ENCODE results near the gene F11. TPM values are rescaled to one million over a fixed set of nuclear protein-coding genes. Genes with fewer than 3 reads are reported as not detected.

The F11 gene
- total and polyA plus RNA-seq, 10 donors, result 0.20 to 2.2 TPM; not detected in 8

DNA sequence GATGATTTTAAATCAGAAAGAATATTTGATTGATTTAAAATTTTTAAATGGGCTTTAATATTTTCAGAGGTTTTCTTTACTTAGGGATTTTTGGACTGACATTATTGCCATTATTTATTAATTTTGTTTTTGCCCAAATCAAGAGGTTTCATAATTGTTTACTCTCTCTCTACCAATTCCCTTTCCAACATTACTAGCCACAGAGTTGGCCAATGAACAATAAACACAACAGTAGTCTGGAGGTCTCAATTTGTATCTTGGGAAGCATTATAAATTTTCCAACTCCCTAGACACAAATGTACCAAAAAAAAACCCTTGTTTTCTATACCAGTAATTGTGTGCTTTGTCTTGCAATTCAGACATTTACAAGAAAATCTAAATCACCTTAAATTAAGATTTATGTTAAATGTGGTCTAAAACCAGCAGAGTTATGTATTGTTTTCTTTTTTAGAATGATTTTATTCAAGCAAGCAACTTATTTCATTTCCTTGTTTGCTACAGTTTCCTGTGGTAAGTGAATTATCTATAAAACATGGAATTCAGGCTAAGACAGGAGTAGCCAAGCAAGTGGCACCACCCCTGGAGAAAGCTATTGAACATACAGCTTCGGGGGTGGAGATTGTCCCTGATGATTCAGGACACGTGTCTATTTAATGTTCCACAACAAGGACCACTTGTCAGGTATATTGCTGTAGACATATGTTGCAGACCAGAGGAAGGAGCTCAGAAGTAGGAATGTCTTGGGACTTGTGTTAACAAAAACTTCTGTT, 38.1 kb upstream of the F11 start:
- Histone ChIP-seq H3K4me1 (no peaks in the 10 kb centered on the region), H3K36me3 (no peaks in the 10 kb centered on the region), H3K9me3 (peaks cover 0 to 34% (median 26%) of the 10 kb centered on the region in 8 donors), H3K27me3 (replicated peaks in 1 of 7) (no peaks in the 10 kb centered on the region), H3K27ac (no peak overlapping the region), H3K4me3 (no peak overlapping the region)
- TF ChIP-seq, protein P1, sequence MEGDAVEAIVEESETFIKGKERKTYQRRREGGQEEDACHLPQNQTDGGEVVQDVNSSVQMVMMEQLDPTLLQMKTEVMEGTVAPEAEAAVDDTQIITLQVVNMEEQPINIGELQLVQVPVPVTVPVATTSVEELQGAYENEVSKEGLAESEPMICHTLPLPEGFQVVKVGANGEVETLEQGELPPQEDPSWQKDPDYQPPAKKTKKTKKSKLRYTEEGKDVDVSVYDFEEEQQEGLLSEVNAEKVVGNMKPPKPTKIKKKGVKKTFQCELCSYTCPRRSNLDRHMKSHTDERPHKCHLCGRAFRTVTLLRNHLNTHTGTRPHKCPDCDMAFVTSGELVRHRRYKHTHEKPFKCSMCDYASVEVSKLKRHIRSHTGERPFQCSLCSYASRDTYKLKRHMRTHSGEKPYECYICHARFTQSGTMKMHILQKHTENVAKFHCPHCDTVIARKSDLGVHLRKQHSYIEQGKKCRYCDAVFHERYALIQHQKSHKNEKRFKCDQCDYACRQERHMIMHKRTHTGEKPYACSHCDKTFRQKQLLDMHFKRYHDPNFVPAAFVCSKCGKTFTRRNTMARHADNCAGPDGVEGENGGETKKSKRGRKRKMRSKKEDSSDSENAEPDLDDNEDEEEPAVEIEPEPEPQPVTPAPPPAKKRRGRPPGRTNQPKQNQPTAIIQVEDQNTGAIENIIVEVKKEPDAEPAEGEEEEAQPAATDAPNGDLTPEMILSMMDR (IDR thresholded peaks at IDR 0.05 in 8 of 11, conservative IDR thresholded peaks at IDR 0.05 in 3 of 11), result no peak
- TF ChIP-seq POLR2AphosphoS5 (IDR thresholded peaks at IDR 0.05), result no peak
- no peak for TF ChIP-seq POLR2A (IDR thresholded peaks at IDR 0.05)
- WGBS, 5 donors, result 32 to 54% (median 51%) methylated on average over 2 of the region's 2 CpGs
- intact Hi-C loops (cut with DNase I; ENCODE audit: low total_unique reads), result no loop called here
- DNase-seq, result no peak

DNA sequence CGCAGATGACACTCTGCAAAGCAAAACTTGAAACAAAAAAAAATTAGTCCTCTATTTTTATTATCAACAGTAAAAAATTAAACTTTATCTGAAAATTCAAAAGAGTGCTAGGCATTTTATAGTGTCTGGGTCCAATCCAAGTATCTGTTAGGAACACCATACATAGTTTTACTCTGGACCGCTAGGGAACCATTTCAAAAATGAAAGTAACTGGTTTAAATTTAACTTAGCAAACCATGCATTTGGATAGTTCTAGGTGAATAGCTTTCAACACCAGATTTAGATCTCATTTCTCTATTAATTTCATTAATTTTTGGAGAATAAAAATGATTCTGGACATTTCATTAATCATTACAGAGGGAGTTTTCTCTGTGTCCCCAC, 37.5 kb upstream of the F11 start:
- Histone ChIP-seq H3K4me1 (no peaks in the 10 kb centered on the region), H3K36me3 (no peaks in the 10 kb centered on the region), H3K4me3 (no peak overlapping the region), H3K9me3 (peaks cover 0 to 34% (median 26%) of the 10 kb centered on the region in 8 donors), H3K27ac (no peak overlapping the region), H3K27me3 (replicated peaks in 1 of 7) (no peaks in the 10 kb centered on the region)
- WGBS, 5 donors, result 81 to 92% (median 89%) methylated on average over 2 of the region's 2 CpGs
- TF ChIP-seq POLR2AphosphoS5 (IDR thresholded peaks at IDR 0.05) (no peak), POLR2A (IDR thresholded peaks at IDR 0.05) (no peak)
- TF ChIP-seq, protein P1 (IDR thresholded peaks at IDR 0.05 in 8 of 11, conservative IDR thresholded peaks at IDR 0.05 in 3 of 11), result no peak
- no peak for DNase-seq
- intact Hi-C loops (cut with DNase I; ENCODE audit: low total_unique reads), result no loop called here

- Histone ChIP-seq H3K4me1 (no peaks in the 10 kb centered on the region), H3K36me3 (no peaks in the 10 kb centered on the region), H3K4me3 (no peak overlapping the region), H3K9me3 (no peaks in the 10 kb centered on the region), H3K27ac (no peak overlapping the region), H3K27me3 (replicated peaks in 1 of 7) (no peaks in the 10 kb centered on the region)
- intact Hi-C loops (cut with DNase I; ENCODE audit: low total_unique reads), result no loop called here
- DNase-seq, result no peak
- TF ChIP-seq POLR2AphosphoS5 (IDR thresholded peaks at IDR 0.05), result no peak
- TF ChIP-seq POLR2A (IDR thresholded peaks at IDR 0.05), result no peak
- TF ChIP-seq, protein P1 (IDR thresholded peaks at IDR 0.05 in 8 of 11, conservative IDR thresholded peaks at IDR 0.05 in 3 of 11), result no peak
- 70 to 81% (median 76%) methylated on average over 2 of the region's 2 CpGs for WGBS, 5 donors
Observed at GRCh38 chr4:186234367-186234766, 31.6 kb upstream of the F11 start.

- intact Hi-C loops (cut with DNase I; ENCODE audit: low total_unique reads), result no loop called here
- TF ChIP-seq POLR2A (IDR thresholded peaks at IDR 0.05) (no peak), POLR2AphosphoS5 (IDR thresholded peaks at IDR 0.05) (no peak)
- TF ChIP-seq, protein P1 (IDR thresholded peaks at IDR 0.05 in 8 of 11, conservative IDR thresholded peaks at IDR 0.05 in 3 of 11), result no peak
- Histone ChIP-seq H3K4me1 (no peaks in the 10 kb centered on the region), H3K36me3 (no peaks in the 10 kb centered on the region), H3K27ac (no peak overlapping the region), H3K27me3 (replicated peaks in 1 of 7) (no peaks in the 10 kb centered on the region), H3K9me3 (no peaks in the 10 kb centered on the region), H3K4me3 (no peak overlapping the region)
- 83 to 94% (median 91%) methylated on average over 4 of the region's 4 CpGs for WGBS, 5 donors
- no peak for DNase-seq
Observed at GRCh38 chr4:186236126-186236525, 29.9 kb upstream of the F11 start.
